Bladder microvascular endothelial cell (primary cell): ENCODE results near the gene PROSER1. TPM values are rescaled to one million over a fixed set of nuclear protein-coding genes. Genes with fewer than 3 reads are reported as not detected.

ENCODE experiments used
- total RNA-seq: library from RNA; depleted of rRNA; stranded (reverse); fragments of >200 nt; gene quantifications from 2 replicates; pipeline ENCODE4 v1.2.3, GENCODE V29; 2014

Gene PROSER1
- total RNA-seq = 7.6 and 27.2 TPM in 2 replicates

DNA sequence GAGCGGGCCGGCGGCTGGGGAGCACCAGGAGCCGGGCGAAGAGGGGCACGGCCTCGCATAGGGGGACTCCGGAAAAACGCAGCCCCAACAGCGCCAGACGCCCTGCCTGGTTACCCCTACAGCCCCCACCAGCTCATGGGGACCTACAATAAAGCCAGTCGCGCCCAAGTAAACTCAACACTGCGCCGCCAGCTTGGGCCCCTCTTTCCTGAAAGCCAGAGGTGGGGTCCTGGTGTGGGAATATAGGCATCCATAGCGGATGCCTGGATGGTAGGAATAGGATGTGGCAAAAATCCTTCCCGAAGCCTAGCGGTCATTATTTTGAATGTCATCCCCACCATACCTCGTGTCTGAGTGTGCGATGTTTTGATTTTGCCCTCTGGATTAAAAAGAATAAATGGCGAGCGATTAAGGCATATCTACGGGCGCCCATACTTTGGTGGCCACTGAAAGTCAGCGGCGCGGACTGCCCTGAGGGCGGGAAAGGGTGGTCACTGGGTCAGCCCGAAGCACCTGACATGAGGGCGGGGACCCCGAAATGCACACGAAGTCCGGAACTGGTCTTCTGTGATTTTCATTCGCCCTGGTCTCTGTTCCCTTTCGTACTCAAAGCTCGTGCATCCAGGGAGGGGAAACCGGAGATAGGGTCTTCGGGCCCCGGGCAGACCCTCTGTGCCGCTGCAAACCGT is at the start of gene PROSER1, which contains the start of gene NHLRC3:
TSS of gene PROSER1 (minus strand) at position 210 of the 689 bp plus-strand sequence. CDS start 847 bp downstream, outside the sequence.
TSS of gene NHLRC3 (plus strand) at position 577 of the 689 bp plus-strand sequence. CDS start 184 bp downstream, outside the sequence.

DNA sequence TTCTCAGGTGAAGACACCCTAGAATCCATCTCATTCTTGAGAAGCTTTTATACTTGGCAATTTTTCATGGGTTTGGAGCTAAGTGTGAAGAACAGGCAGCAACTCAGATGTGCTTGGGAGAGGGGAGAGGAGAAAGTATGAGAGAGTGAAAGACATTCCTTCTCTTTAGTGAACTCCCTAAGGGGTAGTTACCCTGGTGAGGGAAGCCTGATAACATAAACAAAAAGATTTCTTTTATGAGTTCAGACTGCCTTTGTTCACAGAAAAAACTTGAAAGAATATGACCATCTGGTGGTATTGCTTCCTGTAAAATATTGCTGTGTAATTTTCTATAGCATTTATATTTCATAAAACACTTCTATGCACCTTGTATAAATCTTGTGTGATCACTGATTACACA is 47.2 kb downstream of the PROSER1 start, which contains the start of gene STOML3:
TSS of gene STOML3 (minus strand) at position 139 of the 400 bp plus-strand sequence. CDS start at position 29, 110 bp downstream.

Other genes starting within 250 kb of the PROSER1 start
- gene STOML3, start 47.3 kb downstream of the PROSER1 start, total RNA-seq = not detected in 2 replicates
- gene NHLRC3, start 367 bp upstream of the PROSER1 start, total RNA-seq = 7.1 and 15.8 TPM in 2 replicates